Measurements from ENCODE around the gene INPP5D. TPM values are rescaled to one million over a fixed set of nuclear protein-coding genes. Genes with fewer than 3 reads are reported as not detected.
"Not testable (repeated sequence)": the region's sequence is repeated elsewhere in the genome, so short reads cannot be mapped to it uniquely, and the experiment has no call there.

Gene INPP5D
- total RNA-seq, 4 donors from 2014 or later: 8.0 to 12.5 (median 11.9) TPM

DNA sequence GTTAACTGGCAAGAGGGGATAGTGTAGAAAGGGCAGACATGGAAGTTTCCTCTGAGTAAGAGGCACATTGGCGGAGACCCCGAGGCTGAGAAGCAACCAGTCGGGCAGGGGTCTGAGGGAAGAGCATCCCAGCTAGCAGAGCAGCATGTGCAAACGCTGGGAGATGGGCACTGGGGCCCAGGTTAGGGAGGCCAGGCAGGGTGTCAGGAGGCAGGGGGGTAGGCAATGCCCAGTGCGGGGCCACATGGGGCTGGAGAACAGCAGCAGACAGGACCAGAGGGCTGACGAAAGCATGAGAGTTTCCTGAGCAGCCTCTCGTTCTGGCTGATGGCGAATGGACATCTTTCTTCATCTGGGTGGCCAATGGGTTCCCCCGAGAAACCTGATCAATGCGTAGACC, 88.2 kb downstream of the INPP5D start:
- intact Hi-C loops (cut with DNase I): no loop called here
- 82% methylated on average over 10 of the region's 10 CpGs for WGBS
- no peak for DNase-seq (ENCODE audit: extremely low spot score)
- TF ChIP-seq EP300 (IDR thresholded peaks at IDR 0.05) (no peak), POLR2A (IDR thresholded peaks at IDR 0.05; ENCODE audit: low read depth) (no peak), POLR2AphosphoS5 (IDR thresholded peaks at IDR 0.05) (no peak)
- Histone ChIP-seq H3K4me1 (peaks cover 0 to 8% (median 0%) of the 10 kb centered on the region in 4 donors), H3K9me3 (no peaks in the 10 kb centered on the region), H3K4me3 (no peak overlapping the region), H3K36me3 (peaks cover 0 to 45% (median 9%) of the 10 kb centered on the region in 4 donors), H3K27me3 (no peaks in the 10 kb centered on the region), H3K27ac (replicated peaks in 1 of 4) (no peak overlapping the region)

DNA sequence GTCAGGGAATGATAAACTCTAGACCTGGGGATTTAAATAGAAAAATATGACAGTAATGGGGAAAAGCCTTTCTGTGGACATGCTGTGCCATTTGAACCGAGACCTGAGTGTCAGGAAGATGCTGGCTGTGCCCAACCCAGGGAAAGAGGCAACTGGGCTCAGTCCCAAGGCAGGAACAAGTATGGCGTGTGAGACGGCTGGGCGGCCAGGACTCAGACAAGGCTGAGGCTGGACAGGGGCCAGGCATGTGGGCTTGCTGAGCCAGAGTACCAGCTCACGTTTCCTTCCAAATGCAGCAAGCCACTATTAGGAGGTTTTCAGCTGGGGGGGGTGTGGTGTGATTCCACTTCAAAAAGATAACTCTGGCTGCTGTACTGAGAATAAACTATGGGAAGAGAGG, 92.4 kb downstream of the INPP5D start:
- Histone ChIP-seq H3K27me3 (no peaks in the 10 kb centered on the region), H3K36me3 (peaks cover 0 to 22% (median 6%) of the 10 kb centered on the region in 4 donors), H3K4me1 (peaks cover 0 to 8% (median 0%) of the 10 kb centered on the region in 4 donors), H3K4me3 (no peak overlapping the region), H3K27ac (replicated peaks in 1 of 4) (no peak overlapping the region), H3K9me3 (no peaks in the 10 kb centered on the region)
- WGBS: 21% methylated on average over 5 of the region's 5 CpGs
- intact Hi-C loops (cut with DNase I): no loop called here
- DNase-seq (ENCODE audit: extremely low spot score): no peak
- TF ChIP-seq EP300 (IDR thresholded peaks at IDR 0.05) (no peak), POLR2AphosphoS5 (IDR thresholded peaks at IDR 0.05) (no peak), POLR2A (IDR thresholded peaks at IDR 0.05; ENCODE audit: low read depth) (no peak)
- TF ChIP-seq, protein P1, sequence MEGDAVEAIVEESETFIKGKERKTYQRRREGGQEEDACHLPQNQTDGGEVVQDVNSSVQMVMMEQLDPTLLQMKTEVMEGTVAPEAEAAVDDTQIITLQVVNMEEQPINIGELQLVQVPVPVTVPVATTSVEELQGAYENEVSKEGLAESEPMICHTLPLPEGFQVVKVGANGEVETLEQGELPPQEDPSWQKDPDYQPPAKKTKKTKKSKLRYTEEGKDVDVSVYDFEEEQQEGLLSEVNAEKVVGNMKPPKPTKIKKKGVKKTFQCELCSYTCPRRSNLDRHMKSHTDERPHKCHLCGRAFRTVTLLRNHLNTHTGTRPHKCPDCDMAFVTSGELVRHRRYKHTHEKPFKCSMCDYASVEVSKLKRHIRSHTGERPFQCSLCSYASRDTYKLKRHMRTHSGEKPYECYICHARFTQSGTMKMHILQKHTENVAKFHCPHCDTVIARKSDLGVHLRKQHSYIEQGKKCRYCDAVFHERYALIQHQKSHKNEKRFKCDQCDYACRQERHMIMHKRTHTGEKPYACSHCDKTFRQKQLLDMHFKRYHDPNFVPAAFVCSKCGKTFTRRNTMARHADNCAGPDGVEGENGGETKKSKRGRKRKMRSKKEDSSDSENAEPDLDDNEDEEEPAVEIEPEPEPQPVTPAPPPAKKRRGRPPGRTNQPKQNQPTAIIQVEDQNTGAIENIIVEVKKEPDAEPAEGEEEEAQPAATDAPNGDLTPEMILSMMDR (IDR thresholded peaks at IDR 0.05): no peak

DNA sequence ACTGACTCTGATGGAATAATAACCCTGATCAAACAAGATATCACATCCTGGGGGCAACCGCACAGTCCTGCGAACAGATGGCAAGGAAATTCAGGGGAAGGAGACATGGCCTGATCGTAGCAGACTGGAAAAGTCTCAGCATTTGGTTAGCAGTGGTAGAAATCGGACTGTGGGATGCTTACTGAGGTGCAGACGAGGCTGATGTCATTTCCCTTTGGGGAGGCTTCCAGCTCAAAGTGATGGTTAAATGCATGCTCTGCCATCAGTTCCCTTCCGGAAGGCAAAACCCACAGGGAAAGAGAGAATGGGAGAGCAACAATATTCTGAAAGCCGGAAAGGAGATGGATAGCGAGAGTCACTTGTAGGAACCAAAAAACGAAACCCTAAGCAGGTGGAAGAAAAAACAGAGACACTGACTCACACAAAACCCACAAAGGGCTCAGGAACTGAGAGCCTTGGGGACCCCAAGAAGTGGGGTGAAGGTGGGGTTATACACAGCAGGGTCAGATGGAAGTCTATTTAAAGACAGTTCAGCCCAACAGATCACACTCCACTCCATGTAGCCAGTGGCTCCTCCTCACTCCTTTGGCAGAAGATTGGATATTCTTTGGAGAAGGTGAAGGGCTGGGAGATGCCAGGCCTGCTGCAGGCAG, 93.1 kb downstream of the INPP5D start:
- H3K36me3 ChIP-seq: peaks cover 0 to 18% (median 6%) of the 10 kb centered on the region in 4 donors
- H3K27me3 ChIP-seq: no peaks in the 10 kb centered on the region
- DNase-seq (ENCODE audit: extremely low spot score): no peak
- no peaks in the 10 kb centered on the region for H3K9me3 ChIP-seq
- intact Hi-C loops (cut with DNase I): no loop called here
- WGBS: 78% methylated on average over 9 of the region's 9 CpGs
- H3K4me1 ChIP-seq: peaks cover 0 to 8% (median 0%) of the 10 kb centered on the region in 4 donors
- no peak overlapping the region for H3K4me3 ChIP-seq
- TF ChIP-seq POLR2AphosphoS5 (IDR thresholded peaks at IDR 0.05): no peak
- TF ChIP-seq POLR2A (IDR thresholded peaks at IDR 0.05; ENCODE audit: low read depth): no peak
- TF ChIP-seq, protein P1 (IDR thresholded peaks at IDR 0.05): no peak
- TF ChIP-seq EP300 (IDR thresholded peaks at IDR 0.05): no peak
- H3K27ac ChIP-seq (replicated peaks in 1 of 4): no peak overlapping the region

DNA sequence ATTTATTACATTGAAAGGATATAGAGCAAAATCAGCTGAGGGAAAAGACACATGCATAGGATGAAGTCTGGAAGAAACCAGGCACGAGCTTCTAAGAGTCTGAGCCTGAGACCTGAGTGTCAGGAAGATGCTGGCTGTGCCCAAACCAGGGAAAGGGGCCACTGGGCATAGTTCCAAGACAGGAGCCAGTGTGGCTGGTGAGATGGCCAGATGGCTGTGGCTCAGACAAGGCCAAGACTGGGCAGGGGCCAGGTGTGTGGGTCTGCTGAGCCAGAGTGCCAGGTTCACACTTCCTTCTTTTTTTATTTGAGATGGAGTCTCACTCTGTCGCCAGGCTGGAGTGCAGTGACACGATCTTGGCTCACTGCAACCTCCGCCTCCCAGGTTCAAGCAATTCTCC, 95.9 kb downstream of the INPP5D start:
- intact Hi-C loops (cut with DNase I): no loop called here
- Histone ChIP-seq H3K36me3 (peaks cover 0 to 18% (median 6%) of the 10 kb centered on the region in 4 donors), H3K27ac (replicated peaks in 1 of 4) (no peak overlapping the region), H3K9me3 (no peaks in the 10 kb centered on the region), H3K27me3 (no peaks in the 10 kb centered on the region), H3K4me3 (no peak overlapping the region), H3K4me1 (peaks cover 0 to 8% (median 0%) of the 10 kb centered on the region in 4 donors)
- no peak for TF ChIP-seq POLR2A (IDR thresholded peaks at IDR 0.05; ENCODE audit: low read depth)
- TF ChIP-seq, protein P1 (IDR thresholded peaks at IDR 0.05): no peak
- no peak for TF ChIP-seq EP300 (IDR thresholded peaks at IDR 0.05)
- no peak for TF ChIP-seq POLR2AphosphoS5 (IDR thresholded peaks at IDR 0.05)
- WGBS: 93% methylated on average over 1 of the region's 4 CpGs
- no peak for DNase-seq (ENCODE audit: extremely low spot score)

DNA sequence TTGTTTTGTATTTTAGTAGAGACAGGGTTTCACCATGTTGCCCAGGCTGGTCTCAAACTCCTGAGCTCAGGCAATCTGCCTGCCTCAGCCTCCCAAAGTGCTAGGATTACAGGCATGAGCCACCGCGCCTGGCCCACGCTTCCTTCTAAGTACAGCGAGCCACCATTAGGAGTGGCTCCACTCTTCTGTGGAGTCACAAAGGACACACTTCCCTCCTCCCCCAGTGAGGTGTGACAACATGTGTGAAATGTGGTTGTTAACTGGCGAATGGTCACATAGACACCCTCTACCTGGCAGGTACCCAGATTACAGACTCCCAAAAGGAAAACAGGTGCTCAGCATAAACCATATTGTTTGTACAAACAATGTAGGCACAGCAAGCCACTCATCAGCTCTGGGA, 96.3 kb downstream of the INPP5D start:
- 89% methylated on average over 5 of the region's 5 CpGs for WGBS

More for the DNA sequence above, 96.3 kb downstream of the INPP5D start:
- H3K4me1 ChIP-seq; H3K27me3 ChIP-seq; DNase-seq (ENCODE audit: extremely low spot score); H3K9me3 ChIP-seq; H3K27ac ChIP-seq (replicated peaks in 1 of 4); intact Hi-C loops (cut with DNase I); H3K4me3 ChIP-seq: not testable (repeated sequence)
- H3K36me3 ChIP-seq: peaks cover 0 to 17% (median 6%) of the 10 kb centered on the region in 4 donors
